ENCODE data around the gene FAM114A2.
A peak's percentile ranks its signal among the peaks of the same experiment; 100 is the strongest.
"Not testable (repeated sequence)": the region's sequence is repeated elsewhere in the genome, so short reads cannot be mapped to it uniquely, and the experiment has no call there.

The FAM114A2 gene

DNA sequence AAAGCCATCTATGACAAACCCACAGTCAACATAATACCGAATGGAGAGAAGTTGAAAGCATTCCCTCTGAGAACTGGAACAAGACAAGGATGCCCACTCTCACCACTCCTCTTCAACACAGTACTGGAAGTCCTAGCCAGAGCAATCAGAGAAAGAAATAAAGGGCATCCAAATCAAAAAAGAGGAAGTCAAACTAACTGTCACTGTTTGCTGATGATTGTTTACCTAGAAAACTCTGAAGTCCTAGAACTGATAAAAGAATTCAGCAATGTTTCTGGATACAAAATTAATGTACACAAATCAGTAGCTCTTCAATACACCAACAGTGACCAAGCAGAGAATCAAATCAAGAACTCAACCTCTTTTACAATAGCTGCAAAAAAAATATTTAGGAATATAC is 19.8 kb downstream of the FAM114A2 start:
- H3K27me3 Mint-ChIP-seq, H3K4me3 Mint-ChIP-seq, H3K9me3 Mint-ChIP-seq, H3K4me1 Mint-ChIP-seq, H3K27ac Mint-ChIP-seq, DNase-seq, ATAC-seq: not testable (repeated sequence)

DNA sequence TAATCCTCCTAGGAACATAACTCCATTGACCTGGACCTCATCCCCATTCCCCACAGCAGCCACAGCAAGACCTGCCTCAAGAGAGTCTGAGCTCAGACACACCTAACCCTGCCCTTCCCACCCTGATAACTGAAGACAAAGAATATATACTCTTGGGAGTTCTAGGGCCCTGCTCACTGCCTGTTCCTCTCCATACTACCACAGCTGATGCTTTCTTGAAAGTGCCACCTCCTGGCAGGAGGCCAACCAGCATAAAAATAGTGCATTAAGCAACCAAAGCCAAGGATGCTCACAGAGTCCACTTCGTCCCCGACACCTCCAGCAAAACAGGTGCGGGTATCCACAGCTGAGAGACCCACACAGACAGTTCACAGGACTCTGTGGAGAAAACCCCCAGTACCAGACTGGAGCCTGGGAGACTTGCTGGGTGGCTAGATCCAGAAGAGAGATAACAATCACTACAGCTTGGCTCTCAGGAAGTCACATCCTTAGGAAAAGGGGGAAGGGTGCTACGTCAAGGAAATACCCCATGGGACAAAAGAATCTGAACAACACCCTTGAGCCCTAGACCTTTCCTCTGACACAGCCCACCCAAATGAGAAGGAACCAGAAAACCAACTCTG is 23.5 kb downstream of the FAM114A2 start:
- no peaks in the 10 kb centered on the region for H3K9me3 Mint-ChIP-seq
- peak overlapping the region in 1 of 2 donors; percentile 34 for H3K27ac Mint-ChIP-seq
- DNase-seq (no peak), ATAC-seq (no peak)
- no peaks in the 10 kb centered on the region for H3K27me3 Mint-ChIP-seq
- no peak overlapping the region for H3K4me3 Mint-ChIP-seq
- peaks cover 6% of the 10 kb centered on the region for H3K4me1 Mint-ChIP-seq

DNA sequence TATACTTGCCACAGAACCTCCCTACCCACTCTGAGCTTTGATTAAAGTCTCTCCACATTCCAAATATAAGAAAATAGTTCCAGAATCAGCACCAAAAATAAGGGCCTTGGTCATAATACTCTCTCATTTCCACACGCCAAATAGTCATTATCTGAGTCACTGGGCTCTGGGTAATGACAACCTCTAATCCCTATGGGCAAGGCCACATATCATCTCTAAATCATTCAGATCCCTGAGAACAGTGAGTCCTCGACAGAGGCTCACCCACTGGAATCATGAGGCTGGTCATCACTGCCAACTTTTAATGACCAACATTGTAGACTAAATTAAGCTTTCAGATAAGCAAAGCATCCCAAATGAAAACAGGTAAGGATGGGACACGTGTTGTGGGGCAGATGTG is 28.1 kb downstream of the FAM114A2 start:
- no peaks in the 10 kb centered on the region for H3K9me3 Mint-ChIP-seq
- no peak overlapping the region for H3K4me3 Mint-ChIP-seq
- ATAC-seq (no peak), DNase-seq (no peak)
- no peaks in the 10 kb centered on the region for H3K4me1 Mint-ChIP-seq
- H3K27ac Mint-ChIP-seq, result no peak overlapping the region
- H3K27me3 Mint-ChIP-seq, result no peaks in the 10 kb centered on the region

DNA sequence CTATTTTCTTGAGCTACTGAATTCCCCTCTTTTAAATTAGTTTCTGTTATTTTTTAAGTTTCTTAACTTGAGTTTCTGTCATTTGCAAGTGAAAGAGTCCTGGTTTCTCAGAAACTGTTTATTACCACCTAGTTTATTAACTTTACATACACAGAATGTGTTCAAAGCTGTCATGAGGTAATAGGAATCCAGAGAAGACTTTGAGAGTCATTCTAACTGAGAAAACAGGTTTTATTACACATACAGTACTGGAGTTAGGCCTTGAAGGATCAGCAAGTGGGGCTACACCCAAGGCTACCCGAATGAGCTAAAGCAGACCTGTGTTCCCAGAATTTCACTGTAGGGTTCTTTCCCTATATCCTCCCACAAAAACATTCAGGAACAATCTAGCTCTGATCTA is 33.1 kb downstream of the FAM114A2 start:
- H3K27me3 Mint-ChIP-seq, result no peaks in the 10 kb centered on the region
- ATAC-seq (no peak), DNase-seq (no peak)
- no peaks in the 10 kb centered on the region for H3K4me1 Mint-ChIP-seq
- H3K9me3 Mint-ChIP-seq, result no peaks in the 10 kb centered on the region
- H3K4me3 Mint-ChIP-seq, result no peak overlapping the region
- no peak overlapping the region for H3K27ac Mint-ChIP-seq

DNA sequence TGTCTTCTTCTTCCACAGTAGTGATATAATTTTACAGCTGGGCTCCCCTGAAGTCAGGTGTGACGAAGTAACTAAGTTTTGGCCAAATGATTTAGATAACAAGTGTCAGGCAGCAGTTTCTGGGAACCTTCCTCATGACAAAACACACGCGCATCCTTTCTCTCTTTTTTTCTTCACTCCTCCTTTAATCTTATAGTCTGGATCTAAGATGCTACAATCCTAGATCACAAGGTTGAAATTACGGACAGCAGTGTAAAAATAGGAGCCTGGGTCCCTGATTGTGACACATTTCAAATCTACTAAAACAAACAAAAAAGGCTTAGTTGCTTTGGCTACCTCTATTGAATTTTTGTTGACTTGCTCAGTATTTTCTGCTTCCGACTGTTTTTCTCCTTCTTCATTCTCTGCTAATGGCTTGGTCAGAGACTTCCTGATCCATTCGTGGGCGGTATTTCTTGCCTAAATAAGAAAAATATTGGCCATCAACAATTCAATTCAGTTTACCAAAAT is 36.1 kb downstream of the FAM114A2 start:
- ATAC-seq (no peak), DNase-seq (no peak)
- Mint-ChIP-seq H3K27ac (no peak overlapping the region), H3K4me3 (no peak overlapping the region), H3K27me3 (no peaks in the 10 kb centered on the region), H3K4me1 (no peaks in the 10 kb centered on the region), H3K9me3 (no peaks in the 10 kb centered on the region)

DNA sequence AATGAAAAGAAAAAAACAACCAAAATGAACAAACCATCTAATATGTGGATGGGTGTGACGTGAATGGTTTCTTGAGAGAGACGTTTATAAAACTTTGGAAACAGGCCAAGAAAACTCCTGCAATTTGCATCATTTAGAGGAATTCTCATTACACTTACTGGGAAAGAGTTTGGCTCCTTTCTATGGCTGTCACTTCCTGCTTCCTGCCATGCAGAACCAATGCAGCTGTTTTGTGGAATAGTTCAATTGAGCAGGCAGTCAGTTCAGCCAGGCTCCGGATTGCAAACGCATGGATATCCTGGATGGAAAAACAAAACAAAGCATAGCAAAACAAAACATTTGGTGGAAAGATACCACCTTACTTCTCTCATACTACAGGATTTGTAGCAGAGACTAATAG is 36.6 kb downstream of the FAM114A2 start:
- Mint-ChIP-seq H3K27ac (no peak overlapping the region), H3K9me3 (no peaks in the 10 kb centered on the region), H3K4me1 (no peaks in the 10 kb centered on the region), H3K4me3 (no peak overlapping the region), H3K27me3 (no peaks in the 10 kb centered on the region)
- ATAC-seq (no peak), DNase-seq (no peak)

DNA sequence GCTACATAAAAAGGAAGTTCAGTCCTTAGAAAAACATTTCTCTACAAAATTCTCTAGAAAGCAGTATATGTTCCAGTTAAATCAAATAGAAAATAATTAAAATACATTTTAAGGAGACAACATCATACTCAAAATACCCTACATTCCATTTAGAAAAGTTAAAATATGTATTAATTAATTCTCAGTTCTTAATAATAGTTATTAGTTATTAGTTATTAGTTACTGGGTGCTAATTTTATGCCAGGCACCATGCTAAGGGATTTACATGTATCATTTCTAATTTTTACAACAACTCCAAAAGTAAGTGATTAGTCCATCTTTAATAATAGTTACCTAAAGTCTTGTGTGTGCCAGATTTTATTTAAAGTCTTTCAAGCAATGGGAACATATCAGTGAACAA is 38.0 kb downstream of the FAM114A2 start:
- no peak overlapping the region for H3K4me3 Mint-ChIP-seq
- H3K9me3 Mint-ChIP-seq, result no peaks in the 10 kb centered on the region
- H3K27ac Mint-ChIP-seq, result no peak overlapping the region
- no peak for DNase-seq
- H3K27me3 Mint-ChIP-seq, result no peaks in the 10 kb centered on the region
- no peak for ATAC-seq
- H3K4me1 Mint-ChIP-seq, result no peaks in the 10 kb centered on the region

DNA sequence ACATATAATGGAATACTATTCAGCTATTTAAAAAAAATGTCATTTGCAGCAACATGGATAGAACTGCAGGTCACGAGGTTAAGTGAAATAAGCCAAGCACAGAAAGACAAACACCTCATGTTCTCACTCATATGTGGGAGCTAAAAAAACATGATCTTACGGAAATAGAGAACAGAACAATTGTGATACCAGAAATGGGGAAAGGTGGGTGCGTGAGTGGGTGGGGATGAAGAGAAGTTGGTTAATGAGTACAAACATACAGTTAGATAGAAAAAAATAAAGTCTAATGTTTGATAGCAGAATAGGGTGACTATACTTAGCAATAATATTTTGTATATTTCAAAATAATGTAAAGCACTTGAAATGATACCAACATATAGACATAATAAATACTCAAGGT is 38.7 kb downstream of the FAM114A2 start:
- Mint-ChIP-seq H3K4me3 (no peak overlapping the region), H3K27me3 (no peaks in the 10 kb centered on the region), H3K4me1 (no peaks in the 10 kb centered on the region), H3K27ac (no peak overlapping the region), H3K9me3 (no peaks in the 10 kb centered on the region)
- DNase-seq (no peak), ATAC-seq (no peak)

DNA sequence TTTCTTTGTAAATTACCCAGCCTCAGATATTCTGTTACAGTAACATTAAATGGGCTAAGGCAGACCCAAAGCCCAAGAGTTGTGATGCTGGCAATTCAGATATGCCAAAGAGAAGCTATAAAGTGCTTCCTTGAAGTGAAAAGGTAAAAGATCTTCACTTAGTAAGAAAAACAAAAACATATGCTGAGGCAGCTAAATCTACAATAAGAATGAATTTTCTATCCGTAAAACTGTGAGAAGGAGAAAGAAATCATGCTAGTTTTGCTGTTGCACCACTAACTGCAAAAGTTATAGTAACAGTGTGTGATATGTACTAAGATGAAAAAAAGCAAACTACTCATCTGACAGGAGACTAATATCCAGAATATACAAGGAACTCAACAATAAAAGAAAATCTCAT is 39.9 kb downstream of the FAM114A2 start:
- DNase-seq (no peak), ATAC-seq (no peak)
- Mint-ChIP-seq H3K4me1 (no peaks in the 10 kb centered on the region), H3K4me3 (no peak overlapping the region), H3K27me3 (no peaks in the 10 kb centered on the region), H3K27ac (no peak overlapping the region), H3K9me3 (no peaks in the 10 kb centered on the region)

DNA sequence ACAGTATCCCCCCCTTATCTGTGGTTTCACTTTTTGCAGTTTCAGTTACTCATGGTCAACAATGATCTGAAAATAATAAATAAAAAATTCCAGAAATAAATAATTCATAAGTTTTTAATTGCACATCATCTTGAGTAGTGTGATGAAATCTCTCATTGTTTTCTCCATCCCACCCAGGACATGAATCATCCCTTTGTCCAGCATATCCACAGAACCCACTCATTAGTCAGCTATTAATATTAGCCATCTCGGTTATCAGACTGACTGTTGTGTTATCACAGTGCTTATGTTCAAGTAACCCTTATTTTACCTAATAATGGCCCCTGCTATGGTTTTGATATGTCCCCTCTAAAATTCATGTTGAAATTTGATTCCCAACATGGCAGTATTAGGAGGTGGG is 40.7 kb downstream of the FAM114A2 start:
- Mint-ChIP-seq H3K4me3 (no peak overlapping the region), H3K9me3 (no peaks in the 10 kb centered on the region), H3K4me1 (no peaks in the 10 kb centered on the region), H3K27ac (no peak overlapping the region), H3K27me3 (no peaks in the 10 kb centered on the region)
- ATAC-seq (no peak), DNase-seq (no peak)

DNA sequence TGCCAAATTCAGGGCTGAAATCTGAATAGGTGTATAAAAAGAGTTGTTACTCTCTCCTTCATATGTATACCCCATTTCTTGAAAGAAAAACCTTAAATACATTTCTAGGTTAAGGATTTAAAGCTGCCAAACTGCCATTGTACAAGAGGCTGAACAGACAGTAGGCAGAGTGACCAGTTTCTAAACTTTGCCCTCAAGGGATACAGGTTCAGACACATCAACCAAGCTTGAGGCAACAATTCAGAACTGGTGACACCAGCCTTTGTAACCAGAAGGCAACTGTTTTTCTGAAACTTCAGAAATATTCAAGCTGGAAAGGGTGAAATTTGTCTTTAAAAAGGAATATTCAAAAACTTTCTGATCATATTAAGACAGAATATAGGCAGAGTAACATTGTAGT is 47.5 kb downstream of the FAM114A2 start:
- Mint-ChIP-seq H3K27ac (peak overlapping the region in 1 of 2 donors; percentile 40), H3K27me3 (no peaks in the 10 kb centered on the region), H3K4me1 (no peaks in the 10 kb centered on the region), H3K9me3 (no peaks in the 10 kb centered on the region), H3K4me3 (no peak overlapping the region)
- no peak for ATAC-seq
- no peak for DNase-seq

DNA sequence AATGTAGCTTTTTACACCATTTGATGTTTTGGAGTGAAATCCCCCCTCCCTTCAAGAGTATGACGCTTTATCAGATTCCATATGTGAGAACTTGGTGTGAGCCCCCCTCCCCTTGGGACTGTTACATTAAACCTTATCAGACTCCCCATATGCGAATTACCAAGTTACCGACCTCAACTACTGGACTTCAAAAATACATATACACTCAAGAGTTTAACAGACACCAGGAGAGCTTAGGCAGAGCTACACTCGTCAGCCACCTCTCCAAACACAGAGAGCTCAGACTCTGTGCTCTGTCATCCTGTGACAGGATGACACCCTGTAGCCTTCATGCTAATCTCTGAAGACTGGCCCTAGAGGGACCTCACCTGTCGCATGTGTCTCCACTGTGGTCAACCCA is 50.2 kb downstream of the FAM114A2 start:
- DNase-seq, result no peak
- H3K4me1 Mint-ChIP-seq, result no peaks in the 10 kb centered on the region
- ATAC-seq, result no peak
- H3K27ac Mint-ChIP-seq, result peak overlapping the region in 1 of 2 donors; percentile 6
- H3K9me3 Mint-ChIP-seq, result no peaks in the 10 kb centered on the region
- H3K4me3 Mint-ChIP-seq, result no peak overlapping the region
- H3K27me3 Mint-ChIP-seq, result no peaks in the 10 kb centered on the region

DNA sequence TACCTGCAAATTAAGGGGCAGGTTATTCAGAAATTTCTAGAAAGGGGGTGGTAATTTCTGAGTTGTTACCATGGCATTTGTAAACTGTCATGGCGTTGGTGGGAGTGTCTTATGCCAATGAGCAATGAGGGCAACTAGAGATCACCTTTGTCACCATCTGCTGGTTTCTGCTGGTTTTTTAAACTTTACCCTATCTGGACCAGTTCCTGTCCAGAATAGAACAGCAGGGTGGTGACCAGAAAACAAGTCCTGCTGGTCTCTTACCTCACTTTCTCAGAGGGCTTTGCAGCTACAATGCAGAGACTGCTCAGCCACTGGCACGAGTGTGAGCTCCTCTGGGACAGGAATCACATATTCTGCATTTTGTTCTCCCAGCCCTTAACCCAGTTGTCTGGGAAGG is 51.4 kb downstream of the FAM114A2 start:
- ATAC-seq (no peak), DNase-seq (no peak)
- H3K27me3 Mint-ChIP-seq, result no peaks in the 10 kb centered on the region
- H3K9me3 Mint-ChIP-seq, result no peaks in the 10 kb centered on the region
- H3K4me1 Mint-ChIP-seq, result no peaks in the 10 kb centered on the region
- no peak overlapping the region for H3K4me3 Mint-ChIP-seq
- H3K27ac Mint-ChIP-seq, result no peak overlapping the region

DNA sequence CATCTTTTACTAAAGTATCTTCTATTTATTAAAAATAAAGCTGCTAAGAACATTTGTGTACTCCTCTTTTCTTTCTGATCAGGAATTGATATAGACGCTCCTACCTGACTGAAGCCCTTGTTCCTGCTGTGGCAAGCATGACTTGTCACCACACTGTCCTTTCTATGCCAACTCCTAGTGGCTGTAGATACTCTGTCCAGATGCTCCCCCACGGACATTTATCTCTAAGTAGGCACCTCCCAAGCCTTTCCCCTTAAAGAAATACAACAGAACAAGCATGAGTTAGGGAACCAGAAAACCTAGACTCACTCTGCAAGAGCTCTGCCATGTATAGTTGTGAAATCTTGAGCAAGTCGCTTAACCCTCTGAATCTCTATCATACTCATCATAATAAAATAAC is 53.2 kb downstream of the FAM114A2 start:
- H3K4me1 Mint-ChIP-seq, result no peaks in the 10 kb centered on the region
- no peaks in the 10 kb centered on the region for H3K27me3 Mint-ChIP-seq
- DNase-seq, result no peak
- ATAC-seq, result no peak
- no peaks in the 10 kb centered on the region for H3K9me3 Mint-ChIP-seq
- H3K4me3 Mint-ChIP-seq, result no peak overlapping the region
- no peak overlapping the region for H3K27ac Mint-ChIP-seq

DNA sequence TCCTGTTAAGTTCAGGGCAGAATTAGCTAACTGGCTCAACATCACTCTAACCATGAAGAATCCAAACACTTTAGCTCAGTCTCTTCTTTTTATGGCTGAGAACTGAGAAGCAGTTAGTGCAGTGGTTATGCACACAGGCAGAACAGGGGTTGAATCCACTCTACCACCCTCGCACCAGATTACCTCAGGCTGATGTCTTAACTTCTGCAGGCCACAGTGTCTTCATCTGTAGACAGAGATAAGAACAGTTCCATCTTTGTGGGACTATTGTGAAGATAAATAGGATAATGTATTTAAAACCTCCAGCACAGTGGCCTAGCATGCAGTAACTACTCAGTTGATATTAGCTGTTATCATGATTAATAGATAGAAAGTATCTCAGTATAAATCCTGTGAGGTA is 54.8 kb downstream of the FAM114A2 start:
- Mint-ChIP-seq H3K27me3 (peaks cover 5% of the 10 kb centered on the region), H3K9me3 (no peaks in the 10 kb centered on the region), H3K4me3 (no peak overlapping the region), H3K4me1 (no peaks in the 10 kb centered on the region), H3K27ac (no peak overlapping the region)
- ATAC-seq (no peak), DNase-seq (no peak)

DNA sequence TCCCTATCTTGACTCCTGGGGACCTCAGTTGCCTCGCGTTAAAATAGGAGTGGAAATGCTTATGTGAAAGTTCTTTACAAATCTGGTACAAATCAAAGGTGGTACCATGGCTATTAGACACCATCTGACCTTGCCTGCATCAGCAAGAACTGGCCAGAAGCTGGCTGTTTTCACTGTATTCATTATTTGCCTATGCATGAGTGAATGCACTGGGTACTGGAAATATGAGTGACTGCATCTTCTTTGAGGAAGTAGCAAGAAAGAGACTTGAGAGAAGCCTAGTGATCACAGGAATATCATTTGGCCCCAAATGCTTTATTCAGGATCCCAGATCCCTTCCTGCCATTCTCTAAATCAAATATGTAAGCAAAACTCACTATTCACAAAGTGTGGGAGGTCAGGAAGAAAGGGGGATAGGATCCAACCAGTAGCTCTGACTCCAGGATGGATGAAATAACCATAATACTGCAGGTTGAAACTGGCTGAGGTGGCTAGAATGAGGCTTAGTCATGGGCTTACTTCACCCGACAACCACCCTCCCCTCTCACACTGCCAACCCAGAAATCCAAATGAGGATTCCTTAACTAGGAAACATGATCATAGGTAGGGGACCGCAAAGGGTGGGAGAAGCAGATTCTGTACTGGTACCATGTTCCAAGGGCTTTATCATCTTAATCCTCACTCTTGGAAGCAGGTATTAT is 56.7 kb downstream of the FAM114A2 start:
- no peak for ATAC-seq
- no peaks in the 10 kb centered on the region for H3K9me3 Mint-ChIP-seq
- H3K4me3 Mint-ChIP-seq, result no peak overlapping the region
- no peak for DNase-seq
- H3K27me3 Mint-ChIP-seq, result peaks cover 5% of the 10 kb centered on the region
- no peak overlapping the region for H3K27ac Mint-ChIP-seq
- H3K4me1 Mint-ChIP-seq, result no peaks in the 10 kb centered on the region

All from stimulated activated naive CD8-positive, alpha-beta T cell treated with anti-CD3 and anti-CD28 coated beads, Interleukin-15, amount 100 ng/mL, for 72 hours (primary cell).